Fibroblast of lung (primary cell): ENCODE measurements around the gene BRME1. TPM values are rescaled to one million over a fixed set of nuclear protein-coding genes. Genes with fewer than 3 reads are reported as not detected.
A peak's percentile ranks its signal among the peaks of the same experiment; 100 is the strongest.

Experiments
- DNase-seq, 2 donors: peaks; one replicate each; pipeline versions ENCODE4 v3.0.0 to v3.0.0-alpha.2; 2010; ENCODE audit warnings: low read depth in 2 of 2
- H2AFZ ChIP-seq: 2 replicates; pipeline ENCODE4 v1.5.1; 2012; ENCODE audit warnings: low read length, control low read depth, inconsistent platforms
- H3K27ac ChIP-seq: 2 replicates; pipeline ENCODE4 v1.5.1; 2011; ENCODE audit warnings: low read length, control low read depth; ENCODE audit not compliant: insufficient read depth
- H3K27me3 ChIP-seq: 2 replicates; pipeline ENCODE4 v1.5.1; 2011; ENCODE audit warnings: mild to moderate bottlenecking, low read length; ENCODE audit not compliant: control insufficient read depth, insufficient read depth
- H3K36me3 ChIP-seq: 2 replicates; pipeline ENCODE4 v1.5.1; 2011; ENCODE audit warnings: low read length; ENCODE audit not compliant: control insufficient read depth, insufficient read depth
- H3K4me1 ChIP-seq: 2 replicates; pipeline ENCODE4 v1.5.1; 2011; ENCODE audit warnings: low read length; ENCODE audit not compliant: control insufficient read depth, insufficient read depth; ENCODE audit errors: extremely low read depth
- H3K4me2 ChIP-seq: 2 replicates; pipeline ENCODE4 v1.5.1; 2011; ENCODE audit warnings: low read length, control low read depth; ENCODE audit not compliant: insufficient read depth; ENCODE audit errors: extremely low read depth
- H3K4me3 ChIP-seq, 4 experiments: fragments of 200-600 bp in 1 of 4; sonication (generic) in 1 of 4; replicated peaks in 1 of 4; 2 replicates each; pipeline ENCODE4 v1.5.1; 2011 to 2016; ENCODE audit warnings: low read length in 4 of 4, low read depth in 3 of 4, mild to moderate bottlenecking in 3 of 4, control low read depth in 2 of 4, inconsistent platforms in 1 of 4, mixed read lengths in 1 of 4; ENCODE audit not compliant: insufficient read depth in 1 of 4; ENCODE audit errors: control extremely low read depth in 1 of 4
- H3K79me2 ChIP-seq: 2 replicates; pipeline ENCODE4 v1.5.1; 2012; ENCODE audit warnings: mild to moderate bottlenecking, low read length, inconsistent platforms; ENCODE audit not compliant: control insufficient read depth, insufficient read depth
- H3K9ac ChIP-seq: 2 replicates; pipeline ENCODE4 v1.5.1; 2011; ENCODE audit warnings: mild to moderate bottlenecking, low read length, control low read depth; ENCODE audit not compliant: insufficient read depth
- H3K9me3 ChIP-seq: 2 replicates; pipeline ENCODE4 v1.5.1; 2012; ENCODE audit warnings: low read depth, low read length; ENCODE audit not compliant: control insufficient read depth, insufficient read depth
- H4K20me1 ChIP-seq: 2 replicates; pipeline ENCODE4 v1.5.1; 2011; ENCODE audit warnings: low read length; ENCODE audit not compliant: control insufficient read depth, insufficient read depth; ENCODE audit errors: extremely low read depth
- EZH2 ChIP-seq: IDR thresholded peaks from 2 replicates; pipeline ENCODE4 v1.5.1; 2012; ENCODE audit warnings: low read length, control low read depth, mild to moderate bottlenecking; ENCODE audit errors: missing control alignments
- polyA plus RNA-seq, 2 donors: library from polyadenylated mRNA; depleted of rRNA in 1 of 2; stranded (reverse) in 1 of 2; unstranded in 1 of 2; fragments of >200 nt; gene quantifications; 2 replicates each; pipeline ENCODE4 v1.2.1, GENCODE V29; 2011 to 2012; ENCODE audit warnings: missing spikeins in 1 of 2
- total RNA-seq: library from RNA; depleted of rRNA; stranded (reverse); fragments of >200 nt; gene quantifications from 2 replicates; pipeline ENCODE4 v1.2.1, GENCODE V29; 2014
- TF ChIP-seq, protein P1 (sequence below), 2 donors: IDR thresholded peaks in 1 of 2; conservative IDR thresholded peaks in 1 of 2; 1 replicate in 1 of 2; 2 replicates in 1 of 2; pipeline ENCODE4 v1.5.1; 2011 to 2012; ENCODE audit warnings: low read length in 2 of 2, control low read depth in 1 of 2, inconsistent platforms in 1 of 2, low read depth in 1 of 2, mild to moderate bottlenecking in 1 of 2

The BRME1 gene
- total and polyA plus RNA-seq, 2 donors (not counting 1 experiment from before 2014, with no cell fraction given) = 0.23 to 0.83 TPM

DNA sequence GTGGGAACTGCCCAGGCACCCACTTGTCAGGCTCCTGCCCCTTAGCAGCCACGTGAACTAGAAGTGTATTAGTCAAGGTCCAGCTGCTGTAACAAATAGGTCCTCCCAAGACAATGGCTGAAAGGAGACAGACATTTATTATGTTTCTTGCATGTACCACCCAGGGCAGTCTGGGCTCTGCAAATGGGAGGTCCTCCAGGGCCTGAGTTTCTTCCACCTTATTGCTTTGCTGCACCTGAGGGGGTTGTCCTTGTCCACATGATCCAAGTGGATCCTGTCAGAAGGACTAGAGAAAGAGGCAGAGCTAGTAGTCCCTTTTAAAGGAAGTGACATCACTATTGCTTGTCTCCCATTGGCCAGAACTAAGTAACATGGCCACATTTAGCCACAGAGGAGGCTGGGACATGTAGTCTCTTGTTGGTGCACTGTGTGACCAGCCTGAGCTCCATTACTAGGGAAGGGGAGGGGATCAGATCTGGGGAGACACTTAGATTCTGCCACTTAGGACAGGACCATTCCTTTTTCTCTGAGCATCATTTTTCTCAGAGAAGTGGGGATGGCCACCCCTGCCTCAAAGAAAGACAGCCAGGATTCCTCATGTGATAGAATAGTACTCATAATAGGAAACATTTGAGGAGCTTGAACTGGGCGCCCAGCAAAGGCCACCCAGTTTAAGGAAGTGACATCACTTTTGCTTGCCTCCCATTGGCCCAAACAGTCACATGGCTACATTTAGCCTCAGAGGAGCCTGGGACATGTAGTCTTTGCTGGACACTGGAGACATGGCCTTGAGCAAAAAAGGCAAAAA lies 15.2 kb upstream of the BRME1 start:
- Histone ChIP-seq H3K27me3 (no peaks in the 10 kb centered on the region), H3K9me3 (no peaks in the 10 kb centered on the region), H2AFZ (no peak overlapping the region), H3K27ac (no peak overlapping the region), H3K79me2 (no peaks in the 10 kb centered on the region), H3K9ac (no peak overlapping the region), H4K20me1 (no peaks in the 10 kb centered on the region), H3K4me3 (no peak overlapping the region), H3K4me2 (no peak overlapping the region), H3K36me3 (peaks cover 20% of the 10 kb centered on the region), H3K4me1 (no peaks in the 10 kb centered on the region)
- DNase-seq = peak; percentile 48 to 57
- TF ChIP-seq, protein P1, sequence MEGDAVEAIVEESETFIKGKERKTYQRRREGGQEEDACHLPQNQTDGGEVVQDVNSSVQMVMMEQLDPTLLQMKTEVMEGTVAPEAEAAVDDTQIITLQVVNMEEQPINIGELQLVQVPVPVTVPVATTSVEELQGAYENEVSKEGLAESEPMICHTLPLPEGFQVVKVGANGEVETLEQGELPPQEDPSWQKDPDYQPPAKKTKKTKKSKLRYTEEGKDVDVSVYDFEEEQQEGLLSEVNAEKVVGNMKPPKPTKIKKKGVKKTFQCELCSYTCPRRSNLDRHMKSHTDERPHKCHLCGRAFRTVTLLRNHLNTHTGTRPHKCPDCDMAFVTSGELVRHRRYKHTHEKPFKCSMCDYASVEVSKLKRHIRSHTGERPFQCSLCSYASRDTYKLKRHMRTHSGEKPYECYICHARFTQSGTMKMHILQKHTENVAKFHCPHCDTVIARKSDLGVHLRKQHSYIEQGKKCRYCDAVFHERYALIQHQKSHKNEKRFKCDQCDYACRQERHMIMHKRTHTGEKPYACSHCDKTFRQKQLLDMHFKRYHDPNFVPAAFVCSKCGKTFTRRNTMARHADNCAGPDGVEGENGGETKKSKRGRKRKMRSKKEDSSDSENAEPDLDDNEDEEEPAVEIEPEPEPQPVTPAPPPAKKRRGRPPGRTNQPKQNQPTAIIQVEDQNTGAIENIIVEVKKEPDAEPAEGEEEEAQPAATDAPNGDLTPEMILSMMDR (conservative IDR thresholded peaks at IDR 0.05 in 1 of 2, IDR thresholded peaks at IDR 0.05 in 1 of 2; ENCODE audit: low read depth in 1 of 2, low read length in 2 of 2) = no peak
- TF ChIP-seq EZH2 = no peak

DNA sequence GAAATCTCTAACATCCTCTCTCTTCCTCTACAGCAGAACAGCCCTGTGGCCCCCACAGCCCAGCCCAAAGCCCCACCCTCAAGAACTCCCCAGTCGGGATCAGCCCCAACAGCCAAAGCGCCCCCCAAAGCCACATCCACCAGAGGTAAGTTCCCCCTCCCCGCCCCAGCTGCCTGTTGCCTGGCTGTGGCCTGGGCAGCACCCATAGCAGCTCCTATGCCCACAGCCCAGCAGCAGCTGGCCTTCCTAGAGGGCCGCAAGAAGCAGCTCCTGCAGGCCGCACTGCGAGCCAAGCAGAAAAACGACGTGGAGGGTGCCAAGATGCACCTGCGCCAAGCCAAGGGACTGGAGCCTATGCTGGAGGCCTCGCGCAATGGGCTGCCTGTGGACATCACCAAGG lies 14.6 kb upstream of the BRME1 start:
- no peaks in the 10 kb centered on the region for H3K4me1 ChIP-seq
- TF ChIP-seq, protein P1 (conservative IDR thresholded peaks at IDR 0.05 in 1 of 2, IDR thresholded peaks at IDR 0.05 in 1 of 2; ENCODE audit: low read depth in 1 of 2, low read length in 2 of 2) = no peak
- TF ChIP-seq EZH2 = no peak
- no peak overlapping the region for H3K27ac ChIP-seq
- H2AFZ ChIP-seq = no peak overlapping the region
- no peak overlapping the region for H3K4me3 ChIP-seq
- H3K36me3 ChIP-seq = peaks cover 18% of the 10 kb centered on the region
- no peaks in the 10 kb centered on the region for H3K79me2 ChIP-seq
- H3K4me2 ChIP-seq = no peak overlapping the region
- no peak for DNase-seq
- no peak overlapping the region for H3K9ac ChIP-seq
- H4K20me1 ChIP-seq = no peaks in the 10 kb centered on the region
- no peaks in the 10 kb centered on the region for H3K27me3 ChIP-seq
- no peaks in the 10 kb centered on the region for H3K9me3 ChIP-seq

DNA sequence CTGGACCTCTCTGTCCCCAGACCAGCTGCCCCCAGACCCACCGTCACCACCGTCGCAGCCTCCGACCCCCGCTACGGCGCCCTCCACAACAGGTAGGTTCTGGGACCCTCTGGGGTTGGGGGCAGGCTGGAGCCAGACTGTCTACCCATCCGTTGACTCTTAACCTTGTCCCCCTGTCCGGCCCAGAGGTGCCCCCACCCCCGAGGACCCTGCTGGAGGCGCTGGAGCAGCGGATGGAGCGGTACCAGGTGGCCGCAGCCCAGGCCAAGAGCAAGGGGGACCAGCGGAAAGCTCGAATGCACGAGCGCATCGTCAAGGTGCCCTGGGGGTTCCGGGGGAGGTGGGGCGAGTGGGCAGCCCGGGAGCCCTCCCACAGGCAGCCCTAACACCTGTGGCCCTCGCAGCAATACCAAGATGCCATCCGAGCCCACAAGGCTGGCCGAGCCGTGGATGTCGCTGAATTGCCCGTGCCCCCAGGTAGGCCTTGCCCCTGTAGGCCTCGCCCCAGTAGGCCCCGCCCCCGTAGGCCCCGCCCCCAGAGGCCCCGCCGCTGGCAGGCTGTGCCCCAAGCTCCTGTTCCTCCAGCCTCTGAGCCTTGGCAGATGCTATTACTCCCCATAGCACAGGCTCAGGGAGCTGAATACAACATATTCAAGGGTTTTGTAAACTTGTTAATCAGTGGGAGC lies 13.0 kb upstream of the BRME1 start:
- no peak overlapping the region for H3K4me2 ChIP-seq
- TF ChIP-seq, protein P1 (conservative IDR thresholded peaks at IDR 0.05 in 1 of 2, IDR thresholded peaks at IDR 0.05 in 1 of 2; ENCODE audit: low read depth in 1 of 2, low read length in 2 of 2) = no peak
- TF ChIP-seq EZH2 = no peak
- no peaks in the 10 kb centered on the region for H3K9me3 ChIP-seq
- H3K4me1 ChIP-seq = no peaks in the 10 kb centered on the region
- DNase-seq = no peak
- no peaks in the 10 kb centered on the region for H4K20me1 ChIP-seq
- H3K27me3 ChIP-seq = no peaks in the 10 kb centered on the region
- H2AFZ ChIP-seq = no peak overlapping the region
- peaks cover 18% of the 10 kb centered on the region for H3K36me3 ChIP-seq
- no peaks in the 10 kb centered on the region for H3K79me2 ChIP-seq
- H3K9ac ChIP-seq = no peak overlapping the region
- no peak overlapping the region for H3K27ac ChIP-seq
- H3K4me3 ChIP-seq = no peak overlapping the region
